DOHH2 (cell line): Measurements from ENCODE around the gene SPATA4.

Experiments
- H3F3A ChIP-seq: fragments of 200-600 bp; sonication (generic), shearing (Covaris generic); 2 replicates; pipeline ENCODE4 v1.6.0; 2016; ENCODE audit warnings: antibody characterized with exemption, mild to moderate bottlenecking; ENCODE audit not compliant: control insufficient read depth, insufficient read depth
- H3K27ac ChIP-seq: fragments of 200-600 bp; sonication (generic); 2 replicates; pipeline ENCODE4 v1.5.1; 2014; ENCODE audit warnings: low read depth, mild to moderate bottlenecking, low read length, moderate library complexity
- H3K27me3 ChIP-seq: fragments of 200-600 bp; sonication (generic); 2 replicates; pipeline ENCODE4 v1.6.1; 2014; ENCODE audit warnings: mild to moderate bottlenecking, low read length, mixed read lengths; ENCODE audit not compliant: control insufficient read depth
- H3K36me3 ChIP-seq: fragments of 200-600 bp; sonication (generic); 2 replicates; pipeline ENCODE4 v1.6.1; 2014; ENCODE audit warnings: mild to moderate bottlenecking, low read length, moderate library complexity, mixed read lengths; ENCODE audit not compliant: control insufficient read depth
- H3K4me1 ChIP-seq: fragments of 200-600 bp; sonication (generic); 2 replicates; pipeline ENCODE4 v1.6.1; 2014; ENCODE audit warnings: mild to moderate bottlenecking, low read length, mixed read lengths; ENCODE audit not compliant: control insufficient read depth
- H3K4me2 ChIP-seq: fragments of 200-600 bp; sonication (generic); 2 replicates; pipeline ENCODE4 v1.6.0; 2014; ENCODE audit warnings: mild to moderate bottlenecking, low read length, moderate library complexity
- H3K4me3 ChIP-seq: fragments of 200-600 bp; sonication (generic); 2 replicates; pipeline ENCODE4 v1.5.1; 2014; ENCODE audit warnings: mild to moderate bottlenecking, low read length, mixed read lengths
- H3K79me2 ChIP-seq: fragments of 200-600 bp; sonication (generic); 2 replicates; pipeline ENCODE4 v1.6.1; 2014; ENCODE audit warnings: mild to moderate bottlenecking, low read length, mixed read lengths; ENCODE audit not compliant: control insufficient read depth
- H3K9me2 ChIP-seq: fragments of 200-600 bp; sonication (generic); replicated peaks from 2 replicates; pipeline ENCODE4 v1.6.1; 2014; ENCODE audit warnings: mild to moderate bottlenecking, low read length, mixed read lengths; ENCODE audit not compliant: control insufficient read depth
- H3K9me3 ChIP-seq: fragments of 200-600 bp; sonication (generic); 2 replicates; pipeline ENCODE4 v1.6.1; 2014; ENCODE audit warnings: antibody characterized with exemption, low read length, mixed read lengths; ENCODE audit not compliant: control insufficient read depth, insufficient read depth
- H4K20me1 ChIP-seq: fragments of 200-600 bp; sonication (generic); 2 replicates; pipeline ENCODE4 v1.6.0; 2014; ENCODE audit warnings: low read depth, mild to moderate bottlenecking, antibody characterized with exemption, low read length, moderate library complexity; ENCODE audit not compliant: control insufficient read depth, insufficient read depth
- CTCF ChIP-seq: fragments of 200-600 bp; sonication (generic); IDR thresholded peaks from one replicate; pipeline ENCODE4 v1.5.1; 2014; ENCODE audit warnings: antibody characterized with exemption, mild to moderate bottlenecking, low read depth, low read length; ENCODE audit not compliant: poor library complexity, severe bottlenecking
- EZH2phosphoT487 ChIP-seq: fragments of 200-600 bp; sonication (generic); IDR thresholded peaks from 2 replicates; pipeline ENCODE4 v1.6.1; 2017; ENCODE audit warnings: borderline replicate concordance, mild to moderate bottlenecking, antibody characterized with exemption, low read length, moderate library complexity, mixed read lengths

Gene SPATA4

GRCh38 chr4:176209535-176209934 lies 14.2 kb upstream of the SPATA4 start:
- H3K79me2 ChIP-seq = no peaks in the 10 kb centered on the region
- H3K9me2 ChIP-seq = no peaks in the 10 kb centered on the region
- H3F3A ChIP-seq = no peaks in the 10 kb centered on the region
- H3K4me3 ChIP-seq = no peak overlapping the region
- no peaks in the 10 kb centered on the region for H3K9me3 ChIP-seq
- no peak overlapping the region for H3K4me2 ChIP-seq
- H3K36me3 ChIP-seq = no peaks in the 10 kb centered on the region
- peaks cover 13% of the 10 kb centered on the region for H3K4me1 ChIP-seq
- H4K20me1 ChIP-seq = no peaks in the 10 kb centered on the region
- no peak for TF ChIP-seq CTCF
- no peaks in the 10 kb centered on the region for H3K27me3 ChIP-seq
- H3K27ac ChIP-seq = no peak overlapping the region

- Histone ChIP-seq H3K4me2 (no peak overlapping the region), H3K79me2 (no peaks in the 10 kb centered on the region), H3K27ac (no peak overlapping the region), H3K36me3 (no peaks in the 10 kb centered on the region), H3K4me1 (peaks cover 14% of the 10 kb centered on the region), H3K9me3 (no peaks in the 10 kb centered on the region), H3K4me3 (no peak overlapping the region), H4K20me1 (no peaks in the 10 kb centered on the region), H3K9me2 (no peaks in the 10 kb centered on the region), H3F3A (no peaks in the 10 kb centered on the region), H3K27me3 (no peaks in the 10 kb centered on the region)
- TF ChIP-seq CTCF (no peak), EZH2phosphoT487 (no peak)
Observed at GRCh38 chr4:176207839-176208238, 12.5 kb upstream of the SPATA4 start.

GRCh38 chr4:176205299-176205698 lies 9.9 kb upstream of the SPATA4 start:
- Histone ChIP-seq H3K4me3 (no peak overlapping the region), H3K27ac (no peak overlapping the region), H3K27me3 (no peaks in the 10 kb centered on the region), H3K4me1 (peaks cover 14% of the 10 kb centered on the region), H3F3A (no peaks in the 10 kb centered on the region), H3K4me2 (no peak overlapping the region), H3K79me2 (no peaks in the 10 kb centered on the region), H3K9me3 (no peaks in the 10 kb centered on the region), H3K36me3 (no peaks in the 10 kb centered on the region), H4K20me1 (no peaks in the 10 kb centered on the region), H3K9me2 (no peaks in the 10 kb centered on the region)
- no peak for TF ChIP-seq EZH2phosphoT487
- TF ChIP-seq CTCF = no peak
